ENCODE data around the gene PSMC5.
"Not testable (repeated sequence)": the region's sequence is repeated elsewhere in the genome, so short reads cannot be mapped to it uniquely, and the experiment has no call there.

PSMC5 gene

GRCh38 chr17:63850401-63850800 is 23.2 kb downstream of the PSMC5 start:
- WGBS, 2 experiments (ENCODE audit: insufficient coverage in 2 of 2) = 91 to 98% methylated on average over 9 of the region's 9 CpGs
- no peak overlapping the region for H3K27ac ChIP-seq (ENCODE audit: low read depth, low read length, severe bottlenecking)
- H3K4me3 ChIP-seq (ENCODE audit: extremely low read depth, insufficient read depth, low read length, poor library complexity, severe bottlenecking) = no peak overlapping the region
- no peaks in the 10 kb centered on the region for H3K9me3 ChIP-seq (ENCODE audit: control insufficient read depth, low read length)
- no peaks in the 10 kb centered on the region for H3K36me3 ChIP-seq (ENCODE audit: control insufficient read depth, insufficient read depth, low read length)
- no peaks in the 10 kb centered on the region for H3K4me1 ChIP-seq (ENCODE audit: control insufficient read depth, insufficient read depth, low read length, poor library complexity, severe bottlenecking)

DNA sequence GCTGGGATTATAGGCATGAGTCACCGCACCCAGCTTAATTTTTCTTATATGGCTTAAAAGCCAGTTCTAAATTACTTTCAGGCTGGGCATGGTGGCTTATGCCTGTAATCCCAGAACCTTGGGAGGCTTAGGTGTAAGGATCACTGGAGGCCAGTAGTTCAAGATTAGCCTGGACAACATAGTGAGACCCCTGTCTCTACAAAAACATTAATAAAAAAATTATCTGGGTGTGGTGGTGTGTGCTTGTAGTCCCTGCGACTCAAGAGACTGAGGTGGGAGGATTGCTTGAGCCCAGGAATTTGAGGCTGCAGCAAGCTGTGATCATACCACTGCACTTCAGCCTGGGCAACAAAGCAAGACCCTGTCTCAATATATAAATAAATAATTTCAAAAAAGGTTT is 26.0 kb downstream of the PSMC5 start:
- Histone ChIP-seq H3K27ac (ENCODE audit: low read depth, low read length, severe bottlenecking) (no peak overlapping the region), H3K9me3 (ENCODE audit: control insufficient read depth, low read length) (no peaks in the 10 kb centered on the region), H3K36me3 (ENCODE audit: control insufficient read depth, insufficient read depth, low read length) (no peaks in the 10 kb centered on the region), H3K4me1 (ENCODE audit: control insufficient read depth, insufficient read depth, low read length, poor library complexity, severe bottlenecking) (no peaks in the 10 kb centered on the region), H3K4me3 (ENCODE audit: extremely low read depth, insufficient read depth, low read length, poor library complexity, severe bottlenecking) (no peak overlapping the region)
- WGBS, 2 experiments (ENCODE audit: insufficient coverage in 2 of 2) = 100% methylated on average over 1 of the region's 2 CpGs

GRCh38 chr17:63854709-63855108 is 27.5 kb downstream of the PSMC5 start:
- WGBS, 2 experiments (ENCODE audit: insufficient coverage in 2 of 2) = 83 to 86% methylated on average over 3 to 4 of the region's 5 CpGs
- Histone ChIP-seq H3K9me3 (ENCODE audit: control insufficient read depth, low read length) (no peaks in the 10 kb centered on the region), H3K36me3 (ENCODE audit: control insufficient read depth, insufficient read depth, low read length) (no peaks in the 10 kb centered on the region), H3K4me3 (ENCODE audit: extremely low read depth, insufficient read depth, low read length, poor library complexity, severe bottlenecking) (no peak overlapping the region), H3K4me1 (ENCODE audit: control insufficient read depth, insufficient read depth, low read length, poor library complexity, severe bottlenecking) (no peaks in the 10 kb centered on the region), H3K27ac (ENCODE audit: low read depth, low read length, severe bottlenecking) (no peak overlapping the region)

DNA sequence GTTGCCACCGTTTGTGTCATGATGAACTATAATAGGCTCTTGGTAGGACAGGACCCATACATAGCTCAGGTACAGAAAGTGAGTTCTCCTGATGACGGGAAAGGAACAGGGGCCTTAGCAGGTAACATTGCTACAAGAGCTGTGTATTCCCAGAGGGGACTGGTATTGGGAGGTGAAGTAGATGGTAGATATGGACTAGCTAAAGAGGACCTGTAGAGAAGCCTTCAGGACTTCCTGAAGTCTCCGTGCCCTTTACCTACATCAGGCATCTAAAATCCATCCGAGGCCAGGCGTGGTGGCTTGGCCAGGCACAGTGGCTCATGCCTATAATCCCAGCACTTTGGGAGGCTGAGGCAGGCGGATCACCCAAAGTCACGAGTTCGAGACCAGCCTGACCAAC is 28.0 kb downstream of the PSMC5 start:
- WGBS, 2 experiments (ENCODE audit: insufficient coverage in 2 of 2) = 89 to 96% methylated on average over 7 of the region's 8 CpGs
- Histone ChIP-seq H3K9me3 (ENCODE audit: control insufficient read depth, low read length) (no peaks in the 10 kb centered on the region), H3K4me1 (ENCODE audit: control insufficient read depth, insufficient read depth, low read length, poor library complexity, severe bottlenecking) (no peaks in the 10 kb centered on the region), H3K36me3 (ENCODE audit: control insufficient read depth, insufficient read depth, low read length) (no peaks in the 10 kb centered on the region), H3K4me3 (ENCODE audit: extremely low read depth, insufficient read depth, low read length, poor library complexity, severe bottlenecking) (no peak overlapping the region), H3K27ac (ENCODE audit: low read depth, low read length, severe bottlenecking) (no peak overlapping the region)

DNA sequence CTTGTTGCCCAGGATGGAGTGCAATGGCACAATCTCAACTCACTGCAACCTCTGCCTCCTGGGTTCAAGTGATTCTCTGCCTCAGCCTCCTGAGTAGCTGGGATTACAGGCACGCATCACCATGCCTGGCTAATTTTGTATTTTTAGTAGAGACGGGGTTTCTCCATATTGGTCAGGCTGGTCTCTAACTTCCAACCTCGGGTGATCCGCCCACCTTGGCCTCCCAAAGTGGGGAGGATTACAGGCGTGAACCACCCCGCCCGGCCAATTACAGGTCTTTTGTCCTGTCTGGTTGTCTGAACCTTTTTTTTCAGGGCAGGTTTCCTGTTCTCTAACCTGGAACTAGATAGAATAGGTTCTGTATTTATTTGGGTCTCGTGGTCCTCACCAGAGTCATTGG is 29.2 kb downstream of the PSMC5 start:
- H3K4me1 ChIP-seq (ENCODE audit: control insufficient read depth, insufficient read depth, low read length, poor library complexity, severe bottlenecking); H3K36me3 ChIP-seq (ENCODE audit: control insufficient read depth, insufficient read depth, low read length); H3K4me3 ChIP-seq (ENCODE audit: extremely low read depth, insufficient read depth, low read length, poor library complexity, severe bottlenecking); H3K27ac ChIP-seq (ENCODE audit: low read depth, low read length, severe bottlenecking); H3K9me3 ChIP-seq (ENCODE audit: control insufficient read depth, low read length): not testable (repeated sequence)
- WGBS, 2 experiments (ENCODE audit: insufficient coverage in 2 of 2) = 88 to 98% methylated on average over 6 to 7 of the region's 8 CpGs

GRCh38 chr17:63859257-63859656 is 32.0 kb downstream of the PSMC5 start:
- Histone ChIP-seq H3K4me1 (ENCODE audit: control insufficient read depth, insufficient read depth, low read length, poor library complexity, severe bottlenecking) (no peaks in the 10 kb centered on the region), H3K4me3 (ENCODE audit: extremely low read depth, insufficient read depth, low read length, poor library complexity, severe bottlenecking) (no peak overlapping the region)
- WGBS, 2 experiments (ENCODE audit: insufficient coverage in 2 of 2) = 80 to 94% methylated on average over 3 of the region's 3 CpGs

GRCh38 chr17:63866625-63867024 is 39.4 kb downstream of the PSMC5 start:
- H3K27ac ChIP-seq (ENCODE audit: low read depth, low read length, severe bottlenecking); H3K4me1 ChIP-seq (ENCODE audit: control insufficient read depth, insufficient read depth, low read length, poor library complexity, severe bottlenecking); H3K4me3 ChIP-seq (ENCODE audit: extremely low read depth, insufficient read depth, low read length, poor library complexity, severe bottlenecking); H3K9me3 ChIP-seq (ENCODE audit: control insufficient read depth, low read length); H3K36me3 ChIP-seq (ENCODE audit: control insufficient read depth, insufficient read depth, low read length): not testable (repeated sequence)
- 63 to 71% methylated on average over 1 to 2 of the region's 7 CpGs for WGBS, 2 experiments (ENCODE audit: insufficient coverage in 2 of 2)

More at GRCh38 chr17:63859257-63859656, 32.0 kb downstream of the PSMC5 start:
- H3K36me3 ChIP-seq (ENCODE audit: control insufficient read depth, insufficient read depth, low read length) = no peaks in the 10 kb centered on the region
- no peak overlapping the region for H3K27ac ChIP-seq (ENCODE audit: low read depth, low read length, severe bottlenecking)
- no peaks in the 10 kb centered on the region for H3K9me3 ChIP-seq (ENCODE audit: control insufficient read depth, low read length)

DNA sequence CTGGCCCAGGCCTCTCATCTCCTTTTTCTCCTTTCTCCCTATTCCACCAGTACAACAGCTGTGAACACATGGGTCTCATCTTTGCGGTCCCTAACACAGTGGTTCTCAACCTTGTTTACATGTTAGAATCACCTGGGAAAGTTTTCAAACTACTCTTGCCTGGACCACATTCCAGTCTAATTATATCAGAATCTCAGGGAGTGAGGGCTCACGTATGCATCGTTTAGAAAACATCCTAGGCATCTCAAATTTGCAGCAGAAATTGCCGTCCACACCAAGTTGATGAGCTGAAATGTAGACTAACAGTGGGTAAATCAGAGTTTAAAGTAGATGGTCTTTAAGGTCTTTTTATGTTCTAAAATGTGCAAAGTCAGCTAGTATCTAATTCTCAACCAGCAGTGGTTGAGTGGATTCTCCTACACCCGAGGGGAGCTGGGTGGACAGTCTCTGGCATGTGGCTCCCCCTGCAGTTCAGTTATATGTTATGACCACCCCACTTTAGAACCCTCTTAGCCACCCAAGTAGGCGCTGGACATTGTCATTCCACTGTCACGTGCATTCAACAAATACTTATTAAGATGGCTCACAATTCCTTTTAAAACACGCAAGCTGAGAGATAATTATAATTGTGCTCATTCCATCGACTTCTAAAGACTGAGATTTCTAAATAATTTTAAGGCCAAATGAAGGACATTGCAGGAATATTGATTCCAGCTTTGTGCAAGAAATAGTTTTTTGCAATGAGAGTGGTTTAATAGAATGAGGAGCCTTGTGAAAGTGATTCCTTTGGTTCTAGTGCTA is 42.5 kb downstream of the PSMC5 start:
- not testable (repeated sequence) for H3K4me3 ChIP-seq (ENCODE audit: extremely low read depth, insufficient read depth, low read length, poor library complexity, severe bottlenecking); H3K36me3 ChIP-seq (ENCODE audit: control insufficient read depth, insufficient read depth, low read length); H3K4me1 ChIP-seq (ENCODE audit: control insufficient read depth, insufficient read depth, low read length, poor library complexity, severe bottlenecking); H3K9me3 ChIP-seq (ENCODE audit: control insufficient read depth, low read length)
- H3K27ac ChIP-seq (ENCODE audit: low read depth, low read length, severe bottlenecking) = peak overlapping the region; percentile 67
- 78 to 100% methylated on average over 1 to 5 of the region's 9 CpGs for WGBS, 2 experiments (ENCODE audit: insufficient coverage in 2 of 2)

- no CpG with 5 or more reads among the region's 4 CpGs for WGBS, 2 experiments (ENCODE audit: insufficient coverage in 2 of 2)
Observed at GRCh38 chr17:63870292-63870665, 43.0 kb downstream of the PSMC5 start.

GRCh38 chr17:63871646-63872365 is 44.6 kb downstream of the PSMC5 start:
- not testable (repeated sequence) for H3K27ac ChIP-seq (ENCODE audit: low read depth, low read length, severe bottlenecking); H3K36me3 ChIP-seq (ENCODE audit: control insufficient read depth, insufficient read depth, low read length); H3K4me1 ChIP-seq (ENCODE audit: control insufficient read depth, insufficient read depth, low read length, poor library complexity, severe bottlenecking); H3K4me3 ChIP-seq (ENCODE audit: extremely low read depth, insufficient read depth, low read length, poor library complexity, severe bottlenecking); H3K9me3 ChIP-seq (ENCODE audit: control insufficient read depth, low read length)
- WGBS, 2 experiments (ENCODE audit: insufficient coverage in 2 of 2) = 88% methylated on average over 3 of the region's 15 CpGs; no CpG with 5 or more reads in 1 of the 2 experiments

More at GRCh38 chr17:63870292-63870665, 43.0 kb downstream of the PSMC5 start:
- not testable (repeated sequence) for H3K4me1 ChIP-seq (ENCODE audit: control insufficient read depth, insufficient read depth, low read length, poor library complexity, severe bottlenecking); H3K9me3 ChIP-seq (ENCODE audit: control insufficient read depth, low read length); H3K27ac ChIP-seq (ENCODE audit: low read depth, low read length, severe bottlenecking); H3K4me3 ChIP-seq (ENCODE audit: extremely low read depth, insufficient read depth, low read length, poor library complexity, severe bottlenecking); H3K36me3 ChIP-seq (ENCODE audit: control insufficient read depth, insufficient read depth, low read length)

GRCh38 chr17:63873577-63873976 is 46.3 kb downstream of the PSMC5 start, which contains the start of gene CSH2:
Gene CSH2 (minus strand): TSS chr17:63873677. CDS start chr17:63873614, 63 bp downstream.
- no CpG with 5 or more reads among the region's 7 CpGs for WGBS, 2 experiments (ENCODE audit: insufficient coverage in 2 of 2)
- H3K27ac ChIP-seq (ENCODE audit: low read depth, low read length, severe bottlenecking); H3K36me3 ChIP-seq (ENCODE audit: control insufficient read depth, insufficient read depth, low read length): not testable (repeated sequence)

More at GRCh38 chr17:63873577-63873976, 46.3 kb downstream of the PSMC5 start, which contains the start of gene CSH2:
- not testable (repeated sequence) for H3K9me3 ChIP-seq (ENCODE audit: control insufficient read depth, low read length); H3K4me1 ChIP-seq (ENCODE audit: control insufficient read depth, insufficient read depth, low read length, poor library complexity, severe bottlenecking); H3K4me3 ChIP-seq (ENCODE audit: extremely low read depth, insufficient read depth, low read length, poor library complexity, severe bottlenecking)

Data from mesodermal cell (in vitro differentiated cells).